PC-3 (cell line): ENCODE data around the gene DTNB.

Source experiments
- CTCF ChIP-seq: fragments of 300-600 bp; sonication (generic); conservative IDR thresholded peaks from 2 replicates; pipeline ENCODE4 v1.5.1; 2017; ENCODE audit warnings: antibody characterized with exemption, low read depth, mild to moderate bottlenecking, low read length
- EZH2 ChIP-seq: fragments of 300-600 bp; sonication (generic); IDR thresholded peaks from one replicate; pipeline ENCODE4 v1.6.1; 2017; ENCODE audit warnings: antibody characterized with exemption, mild to moderate bottlenecking, low read length; ENCODE audit not compliant: unreplicated experiment
- EZH2phosphoT487 ChIP-seq: fragments of 300-600 bp; sonication (generic); IDR thresholded peaks from 2 replicates; pipeline ENCODE4 v1.6.1; 2018; ENCODE audit warnings: mild to moderate bottlenecking, antibody characterized with exemption, low read length, borderline replicate concordance

GRCh38 chr2:25383806-25384205, 289.6 kb downstream of the DTNB start:
- TF ChIP-seq CTCF, result no peak
- TF ChIP-seq EZH2phosphoT487, result no peak
- TF ChIP-seq EZH2, result no peak
